IPS DF 4.7 (cell line): ENCODE data around the gene BMF.

Experiments used
- DNase-seq: peaks from one replicate; pipeline ENCODE4 v3.0.0-alpha.2; 2013; ENCODE audit warnings: low spot score; ENCODE audit errors: extremely low read depth

BMF gene

GRCh38 chr15:40067921-40068624, 40.6 kb downstream of the BMF start:
- DNase-seq, result no peak

GRCh38 chr15:40066589-40066988, 42.1 kb downstream of the BMF start:
- DNase-seq, result no peak

GRCh38 chr15:40065166-40065565, 43.5 kb downstream of the BMF start:
- no peak for DNase-seq

GRCh38 chr15:40064231-40064894, 44.3 kb downstream of the BMF start:
- no peak for DNase-seq

GRCh38 chr15:40063563-40064011, 45.1 kb downstream of the BMF start:
- DNase-seq, result no peak

- no peak for DNase-seq
These were observed 45.7 kb downstream of the BMF start for GRCh38 chr15:40062816-40063562.

GRCh38 chr15:40061212-40061901, 47.3 kb downstream of the BMF start:
- DNase-seq, result no peak

- no peak for DNase-seq
These were observed 48.3 kb downstream of the BMF start for GRCh38 chr15:40060236-40060961.

GRCh38 chr15:40059821-40060220, 48.9 kb downstream of the BMF start:
- no peak for DNase-seq

- no peak for DNase-seq
These were observed 50.1 kb downstream of the BMF start for GRCh38 chr15:40058476-40059140.

- no peak for DNase-seq
These were observed 52.9 kb downstream of the BMF start for GRCh38 chr15:40055576-40056293.

GRCh38 chr15:40054855-40055575, 53.7 kb downstream of the BMF start:
- DNase-seq, result no peak

- DNase-seq, result no peak
These were observed 54.1 kb downstream of the BMF start for GRCh38 chr15:40054605-40054854.

- no peak for DNase-seq
These were observed 54.7 kb downstream of the BMF start for GRCh38 chr15:40053831-40054604.

GRCh38 chr15:40053079-40053830, 55.4 kb downstream of the BMF start:
- DNase-seq, result no peak

GRCh38 chr15:40052604-40053003, 56.1 kb downstream of the BMF start:
- no peak for DNase-seq

GRCh38 chr15:40051616-40052415, 56.9 kb downstream of the BMF start:
- no peak for DNase-seq
